Measurements from ENCODE around the gene SERPINA12.

- no peak for TF ChIP-seq CTCF (IDR thresholded peaks at IDR 0.05)
- TF ChIP-seq EP300 (IDR thresholded peaks at IDR 0.05) = no peak
Observed at GRCh38 chr14:94521375-94522114, 12.3 kb upstream of the SERPINA12 start.
